Parathyroid adenoma (tissue), 2 donors: ENCODE data around the gene FRS3.
"Not testable (repeated sequence)": the region's sequence is repeated elsewhere in the genome, so short reads cannot be mapped to it uniquely, and the experiment has no call there.

Experiments
- H2AFZ ChIP-seq: fragments of 300-600 bp; sonication (generic); one replicate; pipeline ENCODE4 v1.7.0; 2017; ENCODE audit warnings: antibody characterized with exemption, mild to moderate bottlenecking
- H3K27ac ChIP-seq: fragments of 300-600 bp; sonication (generic); one replicate; pipeline ENCODE4 v1.7.0; 2017
- H3K27me3 ChIP-seq: fragments of 300-600 bp; sonication (generic); one replicate; pipeline ENCODE4 v1.7.0; 2017; ENCODE audit warnings: low read length; ENCODE audit not compliant: control insufficient read depth, insufficient read depth
- H3K36me3 ChIP-seq: fragments of 300-600 bp; sonication (generic); one replicate; pipeline ENCODE4 v1.7.0; 2017; ENCODE audit warnings: low read length; ENCODE audit not compliant: control insufficient read depth, insufficient read depth
- H3K4me1 ChIP-seq: fragments of 300-600 bp; sonication (generic); one replicate; pipeline ENCODE4 v1.7.0; 2017; ENCODE audit warnings: control low read depth
- H3K4me2 ChIP-seq: fragments of 300-600 bp; sonication (generic); one replicate; pipeline ENCODE4 v1.7.0; 2017; ENCODE audit warnings: low read length
- H3K4me3 ChIP-seq: fragments of 300-600 bp; sonication (generic); one replicate; pipeline ENCODE4 v1.7.0; 2017; ENCODE audit warnings: low read depth, low read length
- H3K79me2 ChIP-seq: fragments of 300-600 bp; sonication (generic); one replicate; pipeline ENCODE4 v1.7.0; 2017; ENCODE audit warnings: control low read depth
- H3K9ac ChIP-seq: fragments of 300-600 bp; sonication (generic); one replicate; pipeline ENCODE4 v1.7.0; 2017; ENCODE audit warnings: mild to moderate bottlenecking
- H3K9me3 ChIP-seq: fragments of 300-600 bp; sonication (generic); one replicate; pipeline ENCODE4 v1.7.0; 2017; ENCODE audit warnings: low read length; ENCODE audit not compliant: control insufficient read depth
- TF ChIP-seq, protein P1 (sequence below): fragments of 300-600 bp; sonication (generic); IDR thresholded peaks from one replicate; pipeline ENCODE4 v1.7.0; 2017; ENCODE audit warnings: antibody characterized with exemption, mild to moderate bottlenecking
- donor health status: primary hyperparathyroidism.

The FRS3 gene

DNA sequence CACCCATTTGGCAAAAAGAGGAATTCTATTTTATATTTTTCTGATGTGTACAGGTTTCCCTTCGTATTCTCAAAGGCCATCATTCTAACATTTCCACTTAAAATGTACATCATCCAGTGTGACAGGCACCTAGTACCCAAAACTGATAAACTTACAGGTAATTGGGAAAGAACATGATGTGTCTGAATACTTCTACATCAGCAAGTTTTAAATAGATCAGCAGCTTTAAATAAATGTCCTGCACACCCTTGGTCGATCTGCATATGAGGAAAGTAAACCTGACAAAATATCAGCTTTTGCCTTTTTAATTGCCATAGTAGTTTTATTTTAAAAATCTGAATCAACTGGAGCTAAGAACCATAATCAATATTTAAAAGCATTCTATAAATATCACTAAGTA, 34.3 kb upstream of the FRS3 start:
- no peak overlapping the region for H2AFZ ChIP-seq
- no peak overlapping the region for H3K4me3 ChIP-seq
- no peaks in the 10 kb centered on the region for H3K27me3 ChIP-seq
- H3K27ac ChIP-seq = no peak overlapping the region
- H3K9me3 ChIP-seq = no peaks in the 10 kb centered on the region
- no peak overlapping the region for H3K4me2 ChIP-seq
- peaks cover 4% of the 10 kb centered on the region for H3K79me2 ChIP-seq
- TF ChIP-seq, protein P1, sequence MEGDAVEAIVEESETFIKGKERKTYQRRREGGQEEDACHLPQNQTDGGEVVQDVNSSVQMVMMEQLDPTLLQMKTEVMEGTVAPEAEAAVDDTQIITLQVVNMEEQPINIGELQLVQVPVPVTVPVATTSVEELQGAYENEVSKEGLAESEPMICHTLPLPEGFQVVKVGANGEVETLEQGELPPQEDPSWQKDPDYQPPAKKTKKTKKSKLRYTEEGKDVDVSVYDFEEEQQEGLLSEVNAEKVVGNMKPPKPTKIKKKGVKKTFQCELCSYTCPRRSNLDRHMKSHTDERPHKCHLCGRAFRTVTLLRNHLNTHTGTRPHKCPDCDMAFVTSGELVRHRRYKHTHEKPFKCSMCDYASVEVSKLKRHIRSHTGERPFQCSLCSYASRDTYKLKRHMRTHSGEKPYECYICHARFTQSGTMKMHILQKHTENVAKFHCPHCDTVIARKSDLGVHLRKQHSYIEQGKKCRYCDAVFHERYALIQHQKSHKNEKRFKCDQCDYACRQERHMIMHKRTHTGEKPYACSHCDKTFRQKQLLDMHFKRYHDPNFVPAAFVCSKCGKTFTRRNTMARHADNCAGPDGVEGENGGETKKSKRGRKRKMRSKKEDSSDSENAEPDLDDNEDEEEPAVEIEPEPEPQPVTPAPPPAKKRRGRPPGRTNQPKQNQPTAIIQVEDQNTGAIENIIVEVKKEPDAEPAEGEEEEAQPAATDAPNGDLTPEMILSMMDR = no peak
- no peaks in the 10 kb centered on the region for H3K36me3 ChIP-seq
- no peak overlapping the region for H3K9ac ChIP-seq
- H3K4me1 ChIP-seq = peaks cover 8% of the 10 kb centered on the region

DNA sequence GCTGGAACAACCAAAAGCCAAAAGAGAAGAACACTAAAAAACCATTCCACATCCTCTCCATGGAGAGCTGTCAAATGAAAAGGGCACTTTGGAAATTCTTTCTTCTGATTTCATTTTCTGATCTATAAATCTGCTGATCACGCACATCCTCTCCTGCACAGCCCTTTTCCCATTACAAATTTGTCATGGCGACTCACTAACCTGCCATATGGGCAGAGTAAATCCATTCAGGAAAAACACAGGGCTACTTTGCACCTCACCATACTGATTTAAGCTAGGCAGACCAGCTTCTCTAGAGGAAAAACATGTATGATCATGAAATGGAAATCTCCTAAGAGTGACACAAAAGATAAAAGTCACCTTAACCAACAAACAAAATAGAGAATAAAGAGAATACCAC, 33.8 kb upstream of the FRS3 start:
- Histone ChIP-seq H3K27me3 (no peaks in the 10 kb centered on the region), H3K4me1 (peaks cover 8% of the 10 kb centered on the region), H3K9me3 (no peaks in the 10 kb centered on the region), H3K79me2 (peaks cover 4% of the 10 kb centered on the region), H3K36me3 (no peaks in the 10 kb centered on the region), H2AFZ (peak overlapping the region; percentile 15), H3K27ac (peak overlapping the region; percentile 27), H3K4me2 (no peak overlapping the region), H3K9ac (no peak overlapping the region), H3K4me3 (no peak overlapping the region)
- TF ChIP-seq, protein P1 = no peak

DNA sequence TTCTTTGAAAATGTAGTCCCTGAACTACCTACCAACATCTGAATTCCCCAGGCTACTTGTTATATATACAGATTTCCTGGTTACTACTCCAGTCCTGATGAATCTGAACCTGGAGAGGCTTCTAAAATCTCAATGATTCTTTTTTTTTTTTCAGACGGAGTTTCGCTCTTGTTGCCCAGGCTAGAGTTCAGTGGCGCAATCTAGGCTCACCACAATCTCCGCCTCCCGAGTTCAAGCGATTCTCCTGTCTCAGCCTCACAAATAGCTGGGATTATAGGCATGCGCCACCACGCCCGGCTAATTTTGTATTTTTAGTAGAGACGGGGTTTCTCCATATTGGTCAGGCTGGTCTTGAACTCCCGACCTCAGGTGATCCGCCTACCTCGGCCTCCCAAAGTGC, 32.2 kb upstream of the FRS3 start:
- not testable (repeated sequence) for H3K4me3 ChIP-seq, H3K36me3 ChIP-seq, H3K79me2 ChIP-seq, H3K27me3 ChIP-seq, H3K9ac ChIP-seq, H2AFZ ChIP-seq, H3K9me3 ChIP-seq, H3K4me2 ChIP-seq, H3K4me1 ChIP-seq, H3K27ac ChIP-seq

DNA sequence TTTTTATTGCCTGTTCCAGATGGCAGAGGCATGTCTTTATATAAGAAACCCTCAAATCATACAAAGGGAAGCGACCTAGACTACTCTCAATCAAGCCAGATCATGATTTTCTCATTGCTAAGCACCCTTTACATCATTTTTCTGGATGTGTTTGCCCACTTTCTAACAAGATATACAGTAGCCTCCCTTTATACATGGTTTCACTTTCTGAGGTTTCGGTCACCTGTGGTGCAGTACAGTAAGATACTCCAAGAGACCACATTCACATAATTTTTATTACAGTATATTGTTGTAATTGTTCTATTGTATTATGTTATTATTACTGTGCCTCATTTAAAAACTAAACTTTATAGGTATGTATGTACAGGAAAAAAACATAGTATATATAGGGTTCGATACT, 31.4 kb upstream of the FRS3 start:
- H3K27ac ChIP-seq = no peak overlapping the region
- H3K9me3 ChIP-seq = no peaks in the 10 kb centered on the region
- no peak overlapping the region for H3K4me2 ChIP-seq
- no peak overlapping the region for H3K9ac ChIP-seq
- no peak overlapping the region for H3K4me3 ChIP-seq
- H2AFZ ChIP-seq = no peak overlapping the region
- H3K79me2 ChIP-seq = peaks cover 4% of the 10 kb centered on the region
- H3K27me3 ChIP-seq = no peaks in the 10 kb centered on the region
- peaks cover 8% of the 10 kb centered on the region for H3K4me1 ChIP-seq
- TF ChIP-seq, protein P1 = no peak
- no peaks in the 10 kb centered on the region for H3K36me3 ChIP-seq

DNA sequence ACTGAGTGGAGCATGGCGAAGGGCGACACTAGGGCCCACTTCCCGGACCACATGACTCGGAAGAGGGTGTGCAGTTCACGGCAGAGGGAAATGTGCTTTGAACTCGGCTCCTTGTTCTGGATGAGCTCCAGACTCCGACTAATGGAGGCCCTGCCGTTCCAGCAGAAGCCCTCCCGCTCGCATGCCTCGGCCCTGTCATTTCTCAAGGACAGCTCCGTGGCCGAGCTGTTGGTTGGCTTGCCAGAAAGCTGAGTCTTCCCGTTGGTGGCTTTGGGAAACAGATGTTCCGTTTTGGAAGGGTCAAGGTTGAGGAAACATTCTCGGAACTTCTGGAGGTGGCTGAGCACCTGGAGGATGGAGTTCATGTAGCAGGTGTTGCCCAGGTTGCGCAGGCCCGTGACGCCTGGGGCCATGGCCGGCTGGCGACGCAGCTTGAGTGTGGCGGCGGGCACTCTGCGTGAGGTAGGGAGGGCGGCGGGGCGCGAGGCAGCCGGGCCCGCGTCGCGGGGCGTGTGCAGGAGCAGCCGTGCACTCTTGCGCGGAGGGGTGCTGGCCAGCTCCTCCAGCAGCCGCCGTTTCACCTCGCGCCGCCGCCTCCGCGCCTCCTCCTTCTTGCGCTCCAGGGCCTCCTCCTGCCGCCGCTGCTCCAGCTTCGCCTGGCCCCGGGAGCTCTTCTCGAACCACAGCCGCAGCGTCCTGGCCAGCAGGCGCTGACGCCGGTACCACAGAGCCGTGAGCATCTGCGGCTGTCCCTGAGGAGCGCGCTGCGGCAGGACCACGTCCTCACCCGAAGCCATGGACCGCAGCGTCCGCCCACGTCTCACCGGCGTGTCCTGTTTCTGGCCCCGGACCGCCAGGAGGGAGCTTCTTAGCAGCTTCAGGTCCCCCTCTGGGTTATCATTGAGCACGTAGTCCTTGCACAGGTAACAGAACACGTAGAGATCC, 26.4 kb upstream of the FRS3 start:
- no peaks in the 10 kb centered on the region for H3K27me3 ChIP-seq
- H2AFZ ChIP-seq = no peak overlapping the region
- H3K9ac ChIP-seq = no peak overlapping the region
- H3K9me3 ChIP-seq = no peaks in the 10 kb centered on the region
- H3K79me2 ChIP-seq = peaks cover 4% of the 10 kb centered on the region
- no peak overlapping the region for H3K4me2 ChIP-seq
- TF ChIP-seq, protein P1 = no peak
- H3K4me3 ChIP-seq = no peak overlapping the region
- no peaks in the 10 kb centered on the region for H3K36me3 ChIP-seq
- H3K4me1 ChIP-seq = no peaks in the 10 kb centered on the region
- H3K27ac ChIP-seq = no peak overlapping the region
